ENCODE measurements around the gene ZNF778.

The ZNF778 gene

GRCh38 chr16:89277049-89277448 lies 59.5 kb downstream of the ZNF778 start:
- no peak for DNase-seq (ENCODE audit: low read depth)

- DNase-seq (ENCODE audit: low read depth): no peak
These were observed 60.3 kb downstream of the ZNF778 start for GRCh38 chr16:89277641-89278341.

- DNase-seq (ENCODE audit: low read depth): no peak
These were observed 61.1 kb downstream of the ZNF778 start for GRCh38 chr16:89278441-89279240.

GRCh38 chr16:89279666-89280481 lies 62.4 kb downstream of the ZNF778 start:
- DNase-seq (ENCODE audit: low read depth): no peak

- no peak for DNase-seq (ENCODE audit: low read depth)
These were observed 63.2 kb downstream of the ZNF778 start for GRCh38 chr16:89280546-89281188.

GRCh38 chr16:89281189-89281577 lies 63.7 kb downstream of the ZNF778 start:
- DNase-seq (ENCODE audit: low read depth): no peak

- DNase-seq (ENCODE audit: low read depth): no peak
These were observed 64.3 kb downstream of the ZNF778 start for GRCh38 chr16:89281829-89282228.

- no peak for DNase-seq (ENCODE audit: low read depth)
These were observed 65.0 kb downstream of the ZNF778 start for GRCh38 chr16:89282523-89282922.

GRCh38 chr16:89283449-89283848 lies 65.9 kb downstream of the ZNF778 start:
- no peak for DNase-seq (ENCODE audit: low read depth)

GRCh38 chr16:89285381-89285780 lies 67.9 kb downstream of the ZNF778 start:
- DNase-seq (ENCODE audit: low read depth): no peak

- DNase-seq (ENCODE audit: low read depth): no peak
These were observed 68.6 kb downstream of the ZNF778 start for GRCh38 chr16:89286096-89286495.

All from activated T-cell treated with anti-CD3 and anti-CD28 coated beads for 48 hours (primary cell).